ENCODE results near the gene FUT6.
A peak's percentile ranks its signal among the peaks of the same experiment; 100 is the strongest.
"Not testable (repeated sequence)": the region's sequence is repeated elsewhere in the genome, so short reads cannot be mapped to it uniquely, and the experiment has no call there.

FUT6 gene

GRCh38 chr19:5857203-5858081 lies 17.9 kb upstream of the FUT6 start:
- no peak for DNase-seq

DNA sequence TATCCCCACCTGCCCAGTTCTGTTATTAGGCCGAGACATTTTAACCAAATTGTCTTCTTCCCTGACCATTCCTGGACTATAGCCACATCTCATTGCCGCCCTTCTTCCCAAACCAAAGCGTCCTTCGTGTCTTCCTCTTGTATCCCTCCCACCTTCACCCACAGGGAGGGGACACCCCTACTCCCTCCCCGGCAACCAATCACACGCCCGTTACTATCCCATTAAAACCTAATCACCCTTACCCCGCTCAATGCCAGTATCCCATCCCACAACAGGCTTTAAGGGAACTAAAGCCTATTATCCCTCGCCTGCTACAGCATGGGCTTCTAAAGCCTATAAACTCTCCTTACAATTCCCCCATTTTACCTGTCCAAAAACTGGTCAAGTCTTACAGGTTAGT lies 15.6 kb upstream of the FUT6 start:
- DNase-seq: not testable (repeated sequence)

DNA sequence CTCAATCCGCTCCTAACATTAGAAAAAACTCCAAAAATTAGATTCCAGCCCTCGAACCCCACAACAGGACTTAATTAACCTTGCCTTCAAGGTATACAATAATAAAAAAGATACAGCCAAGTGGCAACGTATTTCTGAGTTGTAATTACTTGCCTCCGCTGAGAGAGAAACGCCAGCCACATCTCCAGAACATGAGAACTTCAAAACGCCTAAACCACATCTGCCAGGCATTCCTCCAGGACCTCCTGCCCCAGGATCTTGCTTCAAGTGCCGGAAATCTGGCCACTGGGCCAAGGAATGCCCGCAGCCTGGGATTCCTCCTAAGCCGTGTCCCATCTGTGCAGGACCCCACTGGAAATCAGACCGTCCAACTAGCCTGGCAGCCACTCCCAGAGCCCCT lies 14.6 kb upstream of the FUT6 start:
- DNase-seq: not testable (repeated sequence)

- no peak for DNase-seq
Measured at GRCh38 chr19:5851302-5851701, 11.8 kb upstream of the FUT6 start, which contains the start of gene FUT3. FUT3 (minus strand) TSS chr19:5851449.

DNA sequence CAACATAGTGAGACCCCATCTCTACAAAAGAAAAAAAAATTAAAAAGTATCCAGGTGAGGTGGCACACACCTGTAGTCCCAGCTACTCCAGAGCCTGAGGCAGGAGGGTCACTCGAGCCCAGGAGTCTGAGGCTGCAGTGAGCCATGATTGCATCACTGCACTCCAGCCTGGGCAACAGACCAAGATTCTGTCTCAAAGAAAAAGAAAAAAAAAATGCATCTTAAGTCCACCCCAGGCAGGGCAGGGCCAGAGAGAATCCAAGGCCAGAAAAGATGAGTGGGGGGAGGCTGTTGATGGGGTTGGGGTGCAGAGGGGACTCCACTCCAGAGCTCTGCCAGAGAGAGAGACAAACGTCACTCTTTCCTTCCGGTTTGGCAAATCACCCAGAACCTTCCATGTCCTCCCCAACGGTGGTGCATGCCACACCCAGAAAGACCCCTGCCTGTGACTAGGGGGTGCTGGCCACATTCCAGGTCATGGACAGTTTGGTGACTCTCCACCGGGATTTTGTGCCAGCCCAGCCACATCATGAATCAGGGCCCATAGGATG lies 11.3 kb upstream of the FUT6 start:
- DNase-seq: no peak

- DNase-seq: no peak
Measured at GRCh38 chr19:5850189-5850588, 10.7 kb upstream of the FUT6 start.

DNA sequence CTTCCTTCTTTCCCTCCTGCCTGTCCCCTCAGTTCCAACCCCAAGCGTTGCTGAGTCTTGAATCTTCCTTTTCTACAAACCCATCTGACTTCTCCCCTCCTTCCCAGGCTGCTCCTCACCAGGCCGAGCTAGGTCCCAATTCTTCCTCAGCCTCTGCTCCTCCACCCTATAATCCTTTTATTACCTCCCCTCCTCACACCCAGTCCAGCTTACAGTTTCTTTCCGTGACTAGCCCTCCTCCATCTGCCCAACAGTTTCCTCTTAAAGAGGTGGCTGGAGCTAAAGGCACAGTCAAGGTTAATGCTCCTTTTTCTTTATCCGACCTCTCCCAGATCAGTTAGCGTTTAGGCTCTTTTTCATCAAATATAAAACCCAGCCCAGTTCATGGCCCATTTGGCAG lies 9.1 kb upstream of the FUT6 start:
- peak; percentile 48 for DNase-seq

GRCh38 chr19:5847846-5848245 lies 8.3 kb upstream of the FUT6 start:
- not testable (repeated sequence) for DNase-seq

DNA sequence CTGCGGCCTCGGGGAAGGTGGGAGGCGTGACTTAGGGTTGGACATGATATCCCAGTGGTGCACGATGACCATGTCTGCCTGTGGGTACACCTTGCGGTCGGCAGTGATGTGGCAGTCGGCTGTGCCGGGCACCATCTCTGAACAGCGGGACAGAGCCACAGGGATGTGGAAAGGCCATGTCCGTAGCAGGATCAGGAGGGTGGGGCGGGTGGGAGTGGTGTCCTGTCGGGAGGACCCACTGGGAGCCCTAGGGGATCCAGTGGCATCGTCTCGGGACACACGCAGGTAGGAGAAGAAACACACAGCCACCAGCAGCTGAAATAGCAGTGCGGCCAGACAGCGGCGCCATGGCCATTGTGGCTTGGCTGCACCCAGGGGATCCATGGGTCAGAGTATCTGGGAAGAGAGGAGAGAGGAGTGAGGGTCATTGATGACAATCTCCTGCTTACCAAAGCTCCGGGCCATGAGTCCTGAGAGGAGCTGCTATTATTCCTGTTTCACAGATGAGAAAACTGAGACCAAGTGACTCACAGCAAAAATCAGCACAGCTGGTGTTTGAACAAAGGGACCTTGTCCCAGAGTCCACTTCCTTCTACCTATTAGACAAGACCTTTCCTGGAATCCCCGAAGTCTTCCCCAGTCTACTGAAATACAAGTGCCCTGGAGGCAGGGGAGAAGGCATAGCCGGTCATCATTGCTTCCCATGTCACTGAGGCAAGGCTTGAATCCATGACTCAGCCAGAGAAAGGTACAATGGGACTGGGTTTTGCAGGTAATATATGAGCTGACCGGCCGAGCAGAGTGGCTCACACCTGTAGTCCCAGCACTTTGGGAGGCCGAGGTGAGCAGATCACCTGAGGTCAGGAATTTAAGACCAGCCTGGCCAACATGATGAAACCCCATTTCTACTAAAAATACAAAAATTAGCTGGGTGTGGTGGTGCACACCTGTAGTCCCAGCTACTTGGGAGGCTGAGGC lies 5.2 kb upstream of the FUT6 start:
- no peak for DNase-seq

- DNase-seq: no peak
Measured at GRCh38 chr19:5843295-5843927, 3.9 kb upstream of the FUT6 start.

GRCh38 chr19:5841735-5842111 lies 2.2 kb upstream of the FUT6 start:
- not testable (repeated sequence) for DNase-seq

GRCh38 chr19:5838353-5839064 lies 993 bp downstream of the FUT6 start:
- DNase-seq: no peak

- no peak for DNase-seq
Measured at GRCh38 chr19:5837761-5838352, 1.6 kb downstream of the FUT6 start.

GRCh38 chr19:5832527-5833216 lies 6.8 kb downstream of the FUT6 start:
- DNase-seq: no peak

DNA sequence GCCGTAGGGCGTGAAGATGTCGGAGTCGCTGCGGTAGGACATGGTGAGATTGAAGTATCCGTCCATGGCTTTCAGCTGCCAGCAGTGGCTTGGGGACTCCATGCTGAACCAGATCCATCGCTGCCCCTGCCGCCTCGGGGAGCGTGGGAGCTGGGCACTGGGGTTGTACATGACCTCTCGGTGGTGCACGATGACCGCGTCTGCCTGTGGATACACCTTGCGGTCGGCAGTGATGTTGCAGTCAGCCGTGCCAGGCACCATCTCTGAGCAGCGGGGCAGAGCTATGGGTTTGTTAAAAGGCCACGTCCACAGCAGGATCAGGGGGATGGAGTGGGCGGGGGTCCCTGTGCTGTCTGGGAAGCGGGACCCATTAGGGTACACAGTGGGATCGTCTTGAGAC lies 7.4 kb downstream of the FUT6 start:
- no peak for DNase-seq

GRCh38 chr19:5831159-5831558 lies 8.3 kb downstream of the FUT6 start:
- DNase-seq: no peak

- no peak for DNase-seq
Measured at GRCh38 chr19:5829567-5830310, 9.8 kb downstream of the FUT6 start.

DNA sequence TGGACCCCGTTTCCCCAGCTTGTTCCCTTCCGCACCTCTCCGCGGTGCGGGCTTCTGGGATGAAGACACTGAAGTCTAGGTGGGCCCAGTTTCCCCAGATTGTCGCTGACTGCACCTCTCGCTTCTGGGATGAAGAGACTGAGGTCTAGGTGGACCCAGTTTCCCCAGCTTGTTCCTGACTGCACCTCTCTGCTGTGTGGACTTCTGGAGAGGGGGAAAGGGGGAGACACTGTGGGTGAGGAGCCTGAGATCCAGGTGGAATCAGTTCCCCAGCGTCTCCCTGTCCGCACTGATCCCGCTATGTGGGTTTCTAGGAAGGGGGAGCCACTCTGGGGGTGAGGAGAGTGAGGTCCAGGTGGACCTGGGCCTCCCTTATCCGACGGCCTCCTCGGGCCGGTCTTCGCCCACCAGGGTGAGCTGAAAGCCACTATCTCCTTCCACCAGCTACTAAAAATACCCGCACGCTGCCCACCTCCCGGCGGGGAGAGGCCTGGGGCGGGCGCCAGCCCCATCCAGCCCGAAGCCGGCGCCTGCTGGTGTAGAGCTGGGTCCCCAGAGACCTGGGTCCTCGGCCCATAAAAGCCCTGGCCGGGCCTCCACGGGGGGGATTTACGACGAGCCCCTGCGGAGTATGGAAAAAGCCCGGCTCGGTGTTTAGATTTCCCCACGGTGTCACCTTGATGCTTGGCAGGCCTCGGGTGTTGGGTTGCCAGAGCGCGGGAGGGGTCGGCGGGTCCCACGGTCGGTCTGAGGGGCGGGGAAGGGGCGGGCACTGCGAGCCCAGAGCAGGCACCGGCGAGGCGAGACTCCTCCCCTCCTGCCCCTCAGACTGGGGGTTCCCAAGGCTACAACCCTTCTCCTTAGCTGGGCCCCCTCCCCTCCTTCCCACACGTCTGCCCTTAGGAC lies 10.6 kb downstream of the FUT6 start:
- DNase-seq: no peak

All from NCI-H524 treated with DMSO at 0.1 percent for 48 hours (cell line).